Fibroblast of lung (primary cell): Measurements from ENCODE around the gene CREB5.

Experiments used
- CTCF ChIP-seq, 2 donors: IDR thresholded peaks in 1 of 2; conservative IDR thresholded peaks in 1 of 2; 1 replicate in 1 of 2; 2 replicates in 1 of 2; pipeline ENCODE4 v1.5.1; 2011 to 2012; ENCODE audit warnings: low read length in 2 of 2, control low read depth in 1 of 2, inconsistent platforms in 1 of 2, low read depth in 1 of 2, mild to moderate bottlenecking in 1 of 2
- EZH2 ChIP-seq: IDR thresholded peaks from 2 replicates; pipeline ENCODE4 v1.5.1; 2012; ENCODE audit warnings: low read length, control low read depth, mild to moderate bottlenecking; ENCODE audit errors: missing control alignments

- TF ChIP-seq CTCF (conservative IDR thresholded peaks at IDR 0.05 in 1 of 2, IDR thresholded peaks at IDR 0.05 in 1 of 2; ENCODE audit: low read depth in 1 of 2, low read length in 2 of 2) (no peak), EZH2 (no peak)
Measured at GRCh38 chr7:28425496-28425895, 13.2 kb downstream of the CREB5 start.
